GM21717 (cell line): ENCODE measurements around the gene TMEM208.

Experiments
- ATAC-seq: cut with Tn5 transposase; IDR thresholded peaks from one replicate; pipeline ENCODE4 v1.9.1; 2021; ENCODE audit warnings: mild to moderate bottlenecking, moderate library complexity; ENCODE audit not compliant: unreplicated experiment

The TMEM208 gene

GRCh38 chr16:67191411-67191994 is 35.4 kb upstream of the TMEM208 start:
- ATAC-seq: no peak

GRCh38 chr16:67191995-67192681 is 34.8 kb upstream of the TMEM208 start, which contains the start of gene E2F4:
TSS of gene E2F4 (plus strand) at chr16:67192155. CDS start at chr16:67192228, 73 bp downstream.
- peak; percentile 76 for ATAC-seq

- peak; percentile 4 for ATAC-seq
These were observed 34.1 kb upstream of the TMEM208 start for GRCh38 chr16:67192781-67193361.

- ATAC-seq: no peak
These were observed 33.4 kb upstream of the TMEM208 start for GRCh38 chr16:67193536-67193935.

GRCh38 chr16:67194260-67194659 is 32.7 kb upstream of the TMEM208 start:
- no peak for ATAC-seq

GRCh38 chr16:67195676-67196075 is 31.3 kb upstream of the TMEM208 start:
- no peak for ATAC-seq

- ATAC-seq: no peak
These were observed 30.0 kb upstream of the TMEM208 start for GRCh38 chr16:67196881-67197280.

- ATAC-seq: no peak
These were observed 29.2 kb upstream of the TMEM208 start for GRCh38 chr16:67197704-67198103.

- ATAC-seq: no peak
These were observed 28.6 kb upstream of the TMEM208 start for GRCh38 chr16:67198238-67198734.

- no peak for ATAC-seq
These were observed 27.7 kb upstream of the TMEM208 start, which contains the start of gene ELMO3 for GRCh38 chr16:67199011-67199807. TSS of gene ELMO3 (plus strand) at chr16:67199131. CDS start at chr16:67199327, 196 bp downstream.

- ATAC-seq: no peak
These were observed 27.1 kb upstream of the TMEM208 start for GRCh38 chr16:67199808-67200198.

- ATAC-seq: no peak
These were observed 26.4 kb upstream of the TMEM208 start for GRCh38 chr16:67200491-67200890.

GRCh38 chr16:67201411-67202345 is 25.3 kb upstream of the TMEM208 start:
- ATAC-seq: no peak

- ATAC-seq: no peak
These were observed 24.5 kb upstream of the TMEM208 start for GRCh38 chr16:67202426-67202825.

- ATAC-seq: no peak
These were observed 23.9 kb upstream of the TMEM208 start for GRCh38 chr16:67202956-67203493.

GRCh38 chr16:67204076-67204475 is 22.9 kb upstream of the TMEM208 start:
- no peak for ATAC-seq

- no peak for ATAC-seq
These were observed 20.6 kb upstream of the TMEM208 start for GRCh38 chr16:67206129-67206837.

- ATAC-seq: no peak
These were observed 20.1 kb upstream of the TMEM208 start for GRCh38 chr16:67206838-67207248.
